Heart left ventricle (tissue), 16 donors: ENCODE results near the gene OGDH. TPM values are rescaled to one million over a fixed set of nuclear protein-coding genes. Genes with fewer than 3 reads are reported as not detected.
A peak's percentile ranks its signal among the peaks of the same experiment; 100 is the strongest.

ENCODE experiments used
- ATAC-seq, 4 donors: fragments of 200-7000 bp; cut with Tn5 transposase; one replicate each; pipeline ENCODE4 v1.9.1; 2020 to 2022; ENCODE audit warnings: moderate library complexity in 4 of 4, mild to moderate bottlenecking in 3 of 4, moderate number of reproducible peaks in 1 of 4
- DNase-seq, 5 donors: peaks; one replicate each; pipeline ENCODE4 v3.0.0-alpha.2; 2020
- H3K27ac ChIP-seq, 12 donors: fragments of 200-600 bp; sonication (generic) in 4 of 12; one replicate each; pipeline versions ENCODE4 v1.5.0 to v1.8.0; 2016 to 2022; ENCODE audit warnings: mild to moderate bottlenecking in 2 of 12
- H3K27me3 ChIP-seq, 9 donors: fragments of 200-600 bp; sonication (generic) in 2 of 9; one replicate each; pipeline versions ENCODE4 v1.5.1 to v1.8.0; 2016 to 2022; ENCODE audit warnings: mild to moderate bottlenecking in 3 of 9
- H3K36me3 ChIP-seq, 9 donors: fragments of 200-600 bp; sonication (generic) in 2 of 9; one replicate each; pipeline versions ENCODE4 v1.5.0 to v1.8.0; 2018 to 2022; ENCODE audit warnings: mild to moderate bottlenecking in 2 of 9
- H3K4me1 ChIP-seq, 12 donors: fragments of 200-600 bp; sonication (generic) in 4 of 12; one replicate each; pipeline versions ENCODE4 v1.5.0 to v1.8.0; 2016 to 2022; ENCODE audit warnings: mild to moderate bottlenecking in 3 of 12
- H3K4me3 ChIP-seq, 12 donors: fragments of 200-600 bp; sonication (generic) in 4 of 12; one replicate each; pipeline versions ENCODE4 v1.5.0 to v1.8.0; 2017 to 2022; ENCODE audit warnings: mild to moderate bottlenecking in 9 of 12, moderate library complexity in 4 of 12
- H3K9me3 ChIP-seq, 12 donors: fragments of 200-600 bp; sonication (generic) in 4 of 12; one replicate each; pipeline versions ENCODE4 v1.5.0 to v1.8.0; 2016 to 2022; ENCODE audit warnings: mild to moderate bottlenecking in 1 of 12
- POLR2A ChIP-seq, 2 donors: fragments of 450-650 bp; IDR thresholded peaks; one replicate each; pipeline ENCODE4 v1.6.1; 2017; ENCODE audit warnings: antibody characterized with exemption in 2 of 2, mild to moderate bottlenecking in 2 of 2, moderate library complexity in 2 of 2
- WGBS, 4 donors: extraction: QIAGEN DNeasy Blood & Tissue Kit in 2 of 4; methylation state at CpG; one replicate each; pipeline versions ENCODE4 v1.1.5 to v1.1.7; 2013 to 2018; 5-methylcytosine and 5-hydroxymethylcytosine counted together
- intact Hi-C, 10 donors: fragments of 100-400 bp; cut with DNase I; formaldehyde crosslinking; loops; one replicate each; pipeline versions ENCODE4 v1.11.1 to v1.14.2; 2022
- polyA plus RNA-seq, 2 donors: library from polyadenylated mRNA; stranded (reverse); fragments of 200-250 nt; gene quantifications; one replicate each; pipeline ENCODE4 v1.2.3, GENCODE V29; 2013
- total RNA-seq, 9 donors: library from RNA; depleted of rRNA in 2 of 9; stranded (reverse); fragments of >200 nt in 2 of 9; fragmentation: NEBNext Ultra II Directional in 3 of 9; extraction: Animal tissue kit (Norgen Biotek cat#: 25700) in 3 of 9; gene quantifications; one replicate each; pipeline versions ENCODE4 v1.1.0 to v1.2.4, GENCODE V29; 2016 to 2023
- TF ChIP-seq, protein P1 (sequence below), 12 donors: fragments of 200-600 bp; sonication (generic) in 4 of 12; IDR thresholded peaks; one replicate each; pipeline versions ENCODE4 v1.5.0 to v1.8.0; 2018 to 2022; ENCODE audit warnings: antibody characterized with exemption in 12 of 12, mild to moderate bottlenecking in 5 of 12
- donor health status: ischemic (EF 13 %, LVEDD 7.1; RV severe dilation, severe dysfunction).
- donor health status: healthy with polysubstance abuse.
- donor health status: DM: no; HTN: yes; CAD: no.
- donor health status: DM: no; HTN: no; CAD: no.
- donor health status: ischemic (EF 25% LVEDD 6.9; RV normal size, moderate dysfunction).
- donor health status: ischemic (EF 25% LVEDD 5.7; RV mildly dilated, moderate dysfunction).
- donor health status: healthy.
- donor health status: DM: yes; HTN: yes; CAD: no.
- donor health status: ischemic (EF 35%, LVEDD 5.7; RV mildly dilated, moderate dysfunction).
- donor health status: nonischemic (EF 11% LVEDD 7.7; RV severe dilation, severe dysfunction).
- donor health status: DM: yes; HTN: yes; CAD: no.
- donor health status: PGD.
- donor health status: ischemic (EF 29% LVEDD 5.4; RV normal size, mild dysfunction).
- donor health status: nonischemic (EF 23%, LVEDD 6.1; RV moderate dilation, normal function).

OGDH gene
- total and polyA plus RNA-seq, 11 donors = 247 to 789 (median 633) TPM

DNA sequence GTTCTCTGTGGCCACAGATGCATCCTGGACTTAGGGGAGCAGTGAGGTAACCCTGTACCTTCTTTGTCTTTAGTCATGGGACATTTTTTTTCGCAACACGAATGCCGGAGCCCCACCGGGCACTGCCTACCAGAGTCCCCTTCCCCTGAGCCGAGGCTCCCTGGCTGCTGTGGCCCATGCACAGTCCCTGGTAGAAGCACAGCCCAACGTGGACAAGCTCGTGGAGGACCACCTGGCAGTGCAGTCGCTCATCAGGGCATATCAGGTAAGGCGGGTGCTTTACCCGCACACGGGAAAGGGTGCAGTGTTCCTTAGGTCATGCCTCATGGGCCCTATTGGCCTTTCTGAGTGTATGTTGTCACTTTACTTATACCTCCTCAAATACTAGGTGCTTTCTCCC lies 38.8 kb downstream of the OGDH start:
- WGBS, 4 donors = 85 to 93% (median 92%) methylated on average over 10 to 11 of the region's 11 CpGs
- DNase-seq (no peak), ATAC-seq (peak in 1 of 4 donors; percentile 7)
- Histone ChIP-seq H3K27me3 (no peaks in the 10 kb centered on the region), H3K4me1 (peaks cover 3 to 55% (median 15%) of the 10 kb centered on the region in 12 donors), H3K4me3 (no peak overlapping the region), H3K9me3 (no peaks in the 10 kb centered on the region), H3K27ac (peak overlapping the region in 9 of 12 donors; percentile 4 to 73 (median 43)), H3K36me3 (peaks cover 0 to 56% (median 42%) of the 10 kb centered on the region in 9 donors)
- intact Hi-C loops = no loop called here
- TF ChIP-seq, protein P1, sequence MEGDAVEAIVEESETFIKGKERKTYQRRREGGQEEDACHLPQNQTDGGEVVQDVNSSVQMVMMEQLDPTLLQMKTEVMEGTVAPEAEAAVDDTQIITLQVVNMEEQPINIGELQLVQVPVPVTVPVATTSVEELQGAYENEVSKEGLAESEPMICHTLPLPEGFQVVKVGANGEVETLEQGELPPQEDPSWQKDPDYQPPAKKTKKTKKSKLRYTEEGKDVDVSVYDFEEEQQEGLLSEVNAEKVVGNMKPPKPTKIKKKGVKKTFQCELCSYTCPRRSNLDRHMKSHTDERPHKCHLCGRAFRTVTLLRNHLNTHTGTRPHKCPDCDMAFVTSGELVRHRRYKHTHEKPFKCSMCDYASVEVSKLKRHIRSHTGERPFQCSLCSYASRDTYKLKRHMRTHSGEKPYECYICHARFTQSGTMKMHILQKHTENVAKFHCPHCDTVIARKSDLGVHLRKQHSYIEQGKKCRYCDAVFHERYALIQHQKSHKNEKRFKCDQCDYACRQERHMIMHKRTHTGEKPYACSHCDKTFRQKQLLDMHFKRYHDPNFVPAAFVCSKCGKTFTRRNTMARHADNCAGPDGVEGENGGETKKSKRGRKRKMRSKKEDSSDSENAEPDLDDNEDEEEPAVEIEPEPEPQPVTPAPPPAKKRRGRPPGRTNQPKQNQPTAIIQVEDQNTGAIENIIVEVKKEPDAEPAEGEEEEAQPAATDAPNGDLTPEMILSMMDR (IDR thresholded peaks at IDR 0.05) = no peak
- no peak for TF ChIP-seq POLR2A (IDR thresholded peaks at IDR 0.05)

- intact Hi-C loops = no loop called here
- peaks cover 0 to 60% (median 45%) of the 10 kb centered on the region in 9 donors for H3K36me3 ChIP-seq
- H3K9me3 ChIP-seq = no peaks in the 10 kb centered on the region
- DNase-seq (no peak), ATAC-seq (no peak)
- no peaks in the 10 kb centered on the region for H3K27me3 ChIP-seq
- no peak overlapping the region for H3K4me3 ChIP-seq
- H3K27ac ChIP-seq = peak overlapping the region in 3 of 12 donors; percentile 42 to 73 (median 43)
- WGBS, 4 donors = 74 to 90% (median 83%) methylated on average over 2 of the region's 2 CpGs
- H3K4me1 ChIP-seq = peaks cover 0 to 55% (median 12%) of the 10 kb centered on the region in 12 donors
- TF ChIP-seq, protein P1 (IDR thresholded peaks at IDR 0.05) = no peak
- TF ChIP-seq POLR2A (IDR thresholded peaks at IDR 0.05) = no peak
Observed at GRCh38 chr7:44645696-44646095, 39.3 kb downstream of the OGDH start.

DNA sequence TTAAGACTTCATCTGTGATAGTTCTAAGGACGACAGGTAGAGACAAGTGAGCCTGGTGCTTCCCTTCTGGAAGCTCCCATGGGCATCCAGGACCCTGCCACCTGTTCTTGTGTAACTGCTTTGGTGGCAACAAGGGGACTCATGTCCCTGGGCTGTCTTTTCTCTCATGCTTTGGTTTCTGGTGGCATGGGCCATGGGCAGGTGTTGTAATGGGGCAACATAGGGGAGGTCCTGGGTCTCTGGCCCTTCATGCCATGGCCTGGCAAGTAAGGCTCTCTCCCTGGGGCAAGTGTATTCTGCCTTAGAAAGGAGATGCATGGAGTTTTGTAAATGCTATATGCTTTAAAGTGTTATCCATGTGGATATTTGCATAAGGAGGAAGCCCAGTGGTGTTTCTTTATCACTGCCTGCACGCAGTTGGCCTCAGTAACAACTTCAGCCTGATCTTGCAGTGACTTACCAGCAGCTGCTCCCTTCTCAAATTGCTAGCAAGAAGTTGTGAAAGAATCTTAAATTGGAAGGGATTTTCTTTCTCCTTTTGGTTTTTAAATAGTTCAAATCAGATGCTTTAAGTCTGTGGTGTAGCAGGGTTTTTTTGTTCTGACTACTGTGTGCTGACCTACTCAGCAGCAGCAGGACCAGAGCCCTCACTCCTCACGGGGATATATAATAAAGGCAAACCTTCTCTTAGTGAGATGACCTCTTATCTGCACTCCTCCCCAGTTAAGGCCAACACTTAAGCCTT lies 39.9 kb downstream of the OGDH start:
- Histone ChIP-seq H3K36me3 (peaks cover 0 to 67% (median 46%) of the 10 kb centered on the region in 9 donors), H3K27ac (peak overlapping the region in 1 of 12 donors; percentile 73), H3K4me1 (peaks cover 0 to 57% (median 11%) of the 10 kb centered on the region in 12 donors), H3K4me3 (no peak overlapping the region), H3K9me3 (no peaks in the 10 kb centered on the region), H3K27me3 (no peaks in the 10 kb centered on the region)
- TF ChIP-seq, protein P1 (IDR thresholded peaks at IDR 0.05) = no peak
- no peak for TF ChIP-seq POLR2A (IDR thresholded peaks at IDR 0.05)
- 86 to 92% (median 89%) methylated on average over 3 of the region's 3 CpGs for WGBS, 4 donors
- DNase-seq = no peak
- intact Hi-C loops = no loop called here
- no peak for ATAC-seq

DNA sequence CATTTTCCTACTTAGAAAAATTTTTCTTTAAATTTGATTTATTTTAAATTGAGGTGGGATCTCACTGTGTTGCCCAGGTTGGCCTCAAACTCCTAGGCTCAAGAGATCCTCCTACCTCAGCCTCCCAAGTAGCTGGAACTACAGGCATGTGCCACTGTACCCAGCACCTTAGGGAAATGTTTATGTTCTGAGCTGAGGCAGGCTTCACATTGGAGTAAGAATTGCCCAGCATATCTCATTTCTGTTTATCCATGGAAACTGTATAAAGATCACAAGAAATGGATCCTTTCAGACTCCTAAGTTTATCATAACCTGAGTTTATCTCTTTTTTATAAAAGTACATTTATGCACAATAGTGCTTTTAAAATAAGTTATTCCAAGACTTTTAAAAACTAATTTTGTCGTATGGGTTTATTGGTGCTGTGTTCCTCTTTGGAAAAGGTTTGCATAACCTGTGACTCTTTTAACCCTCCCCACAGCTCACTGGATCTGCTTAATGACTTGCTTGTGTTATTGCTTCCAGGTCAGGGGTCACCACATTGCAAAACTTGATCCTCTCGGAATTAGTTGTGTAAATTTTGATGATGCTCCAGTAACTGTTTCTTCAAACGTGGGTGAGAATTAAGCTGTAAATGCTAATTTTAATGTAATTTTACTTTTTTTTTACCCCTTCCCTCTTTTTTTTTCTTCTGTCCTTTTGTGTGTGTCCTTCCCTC lies 40.7 kb downstream of the OGDH start:
- H3K4me3 ChIP-seq = no peak overlapping the region
- 81 to 88% (median 84%) methylated on average over 3 of the region's 3 CpGs for WGBS, 4 donors
- no peaks in the 10 kb centered on the region for H3K27me3 ChIP-seq
- DNase-seq (no peak), ATAC-seq (no peak)
- peak overlapping the region in 3 of 12 donors; percentile 1 to 90 (median 3) for H3K27ac ChIP-seq
- H3K36me3 ChIP-seq = peaks cover 0 to 70% (median 51%) of the 10 kb centered on the region in 9 donors
- TF ChIP-seq POLR2A (IDR thresholded peaks at IDR 0.05) = no peak
- TF ChIP-seq, protein P1 (IDR thresholded peaks at IDR 0.05) = no peak
- H3K4me1 ChIP-seq = peaks cover 0 to 51% (median 10%) of the 10 kb centered on the region in 12 donors
- H3K9me3 ChIP-seq = no peaks in the 10 kb centered on the region
- intact Hi-C loops = no loop called here
